ENCODE results near the gene MEFV. TPM values are rescaled to one million over a fixed set of nuclear protein-coding genes. Genes with fewer than 3 reads are reported as not detected.

MEFV gene
- total RNA-seq, 3 donors from 2014 or later: 0.14 TPM; not detected in 2

- Mint-ChIP-seq H3K9me3 (no peaks in the 10 kb centered on the region), H3K36me3 (ENCODE audit: insufficient read depth) (no peaks in the 10 kb centered on the region), H3K4me3 (no peak overlapping the region), H3K4me1 (ENCODE audit: low read depth) (no peaks in the 10 kb centered on the region), H3K27me3 (ENCODE audit: low read depth) (peaks cover 3% of the 10 kb centered on the region)
- no peak for DNase-seq
- ATAC-seq: no peak
Measured at GRCh38 chr16:3249451-3249850, 7.0 kb downstream of the MEFV start.

GRCh38 chr16:3249020-3249419 lies 7.4 kb downstream of the MEFV start:
- Mint-ChIP-seq H3K27me3 (ENCODE audit: low read depth) (peaks cover 4% of the 10 kb centered on the region), H3K36me3 (ENCODE audit: insufficient read depth) (no peaks in the 10 kb centered on the region), H3K9me3 (no peaks in the 10 kb centered on the region), H3K4me1 (ENCODE audit: low read depth) (no peaks in the 10 kb centered on the region), H3K4me3 (no peak overlapping the region)
- no peak for DNase-seq
- ATAC-seq: no peak

- no peak for ATAC-seq
- H3K4me3 Mint-ChIP-seq: no peak overlapping the region
Measured at GRCh38 chr16:3248596-3248995, 7.8 kb downstream of the MEFV start.

GRCh38 chr16:3246876-3247275 lies 9.6 kb downstream of the MEFV start:
- no peak for DNase-seq
- Mint-ChIP-seq H3K9me3 (no peaks in the 10 kb centered on the region), H3K4me3 (no peak overlapping the region), H3K27me3 (ENCODE audit: low read depth) (peaks cover 13% of the 10 kb centered on the region), H3K36me3 (ENCODE audit: insufficient read depth) (no peaks in the 10 kb centered on the region), H3K4me1 (ENCODE audit: low read depth) (no peaks in the 10 kb centered on the region)
- ATAC-seq: no peak

More at GRCh38 chr16:3248596-3248995, 7.8 kb downstream of the MEFV start:
- no peaks in the 10 kb centered on the region for H3K4me1 Mint-ChIP-seq (ENCODE audit: low read depth)
- peaks cover 6% of the 10 kb centered on the region for H3K27me3 Mint-ChIP-seq (ENCODE audit: low read depth)
- no peak for DNase-seq
- H3K9me3 Mint-ChIP-seq: no peaks in the 10 kb centered on the region
- no peaks in the 10 kb centered on the region for H3K36me3 Mint-ChIP-seq (ENCODE audit: insufficient read depth)

GRCh38 chr16:3246002-3246401 lies 10.4 kb downstream of the MEFV start:
- ATAC-seq (no peak), DNase-seq (no peak)
- no peaks in the 10 kb centered on the region for H3K4me1 Mint-ChIP-seq (ENCODE audit: low read depth)
- no peaks in the 10 kb centered on the region for H3K9me3 Mint-ChIP-seq
- H3K27me3 Mint-ChIP-seq (ENCODE audit: low read depth): peaks cover 13% of the 10 kb centered on the region
- H3K36me3 Mint-ChIP-seq (ENCODE audit: insufficient read depth): no peaks in the 10 kb centered on the region
- H3K4me3 Mint-ChIP-seq: no peak overlapping the region

GRCh38 chr16:3243882-3244281 lies 12.6 kb downstream of the MEFV start:
- Mint-ChIP-seq H3K9me3 (no peaks in the 10 kb centered on the region), H3K27me3 (ENCODE audit: low read depth) (peaks cover 13% of the 10 kb centered on the region), H3K36me3 (ENCODE audit: insufficient read depth) (no peaks in the 10 kb centered on the region), H3K4me3 (no peak overlapping the region), H3K4me1 (ENCODE audit: low read depth) (no peaks in the 10 kb centered on the region)
- no peak for ATAC-seq
- DNase-seq: no peak

- ATAC-seq (no peak), DNase-seq (no peak)
- Mint-ChIP-seq H3K27me3 (ENCODE audit: low read depth) (peaks cover 13% of the 10 kb centered on the region), H3K4me3 (no peak overlapping the region), H3K4me1 (ENCODE audit: low read depth) (no peaks in the 10 kb centered on the region), H3K9me3 (no peaks in the 10 kb centered on the region), H3K36me3 (ENCODE audit: insufficient read depth) (no peaks in the 10 kb centered on the region)
Measured at GRCh38 chr16:3242709-3243108, 13.7 kb downstream of the MEFV start.

GRCh38 chr16:3241761-3242160 lies 14.7 kb downstream of the MEFV start:
- Mint-ChIP-seq H3K36me3 (ENCODE audit: insufficient read depth) (no peaks in the 10 kb centered on the region), H3K27me3 (ENCODE audit: low read depth) (peaks cover 13% of the 10 kb centered on the region), H3K4me1 (ENCODE audit: low read depth) (no peaks in the 10 kb centered on the region), H3K9me3 (no peaks in the 10 kb centered on the region), H3K4me3 (no peak overlapping the region)
- no peak for ATAC-seq
- no peak for DNase-seq

GRCh38 chr16:3235856-3236669 lies 20.4 kb downstream of the MEFV start:
- ATAC-seq: no peak
- peaks cover 22% of the 10 kb centered on the region for H3K36me3 Mint-ChIP-seq (ENCODE audit: insufficient read depth)
- peak; percentile 34 for DNase-seq
- peaks cover 33% of the 10 kb centered on the region for H3K4me1 Mint-ChIP-seq (ENCODE audit: low read depth)
- H3K9me3 Mint-ChIP-seq: peaks cover under 1% of the 10 kb centered on the region
- peak overlapping the region; percentile 72 for H3K4me3 Mint-ChIP-seq
- H3K27me3 Mint-ChIP-seq (ENCODE audit: low read depth): no peaks in the 10 kb centered on the region

- Mint-ChIP-seq H3K4me1 (ENCODE audit: low read depth) (peaks cover 33% of the 10 kb centered on the region), H3K27me3 (ENCODE audit: low read depth) (no peaks in the 10 kb centered on the region), H3K9me3 (peaks cover 11% of the 10 kb centered on the region), H3K36me3 (ENCODE audit: insufficient read depth) (peaks cover 33% of the 10 kb centered on the region), H3K4me3 (peak within 1 kb of the TSS; percentile 89)
- ATAC-seq (peak; percentile 97 to 98), DNase-seq (peak; percentile 89)
Measured at GRCh38 chr16:3234857-3235561, 21.4 kb downstream of the MEFV start, which contains the start of gene ZNF200. ZNF200 (minus strand) TSS chr16:3235158; CDS start chr16:3233755, 1,403 bp downstream.

GRCh38 chr16:3234543-3234856 lies 21.9 kb downstream of the MEFV start:
- DNase-seq (no peak), ATAC-seq (no peak)
- H3K27me3 Mint-ChIP-seq (ENCODE audit: low read depth): no peaks in the 10 kb centered on the region
- peak overlapping the region; percentile 89 for H3K4me3 Mint-ChIP-seq
- peaks cover 33% of the 10 kb centered on the region for H3K4me1 Mint-ChIP-seq (ENCODE audit: low read depth)
- H3K36me3 Mint-ChIP-seq (ENCODE audit: insufficient read depth): peaks cover 35% of the 10 kb centered on the region
- H3K9me3 Mint-ChIP-seq: peaks cover 12% of the 10 kb centered on the region

- H3K4me3 Mint-ChIP-seq: no peak overlapping the region
- DNase-seq (no peak), ATAC-seq (no peak)
- H3K9me3 Mint-ChIP-seq: peaks cover 44% of the 10 kb centered on the region
- peaks cover 57% of the 10 kb centered on the region for H3K36me3 Mint-ChIP-seq (ENCODE audit: insufficient read depth)
- H3K27me3 Mint-ChIP-seq (ENCODE audit: low read depth): no peaks in the 10 kb centered on the region
- H3K4me1 Mint-ChIP-seq (ENCODE audit: low read depth): no peaks in the 10 kb centered on the region
Measured at GRCh38 chr16:3223913-3224515, 32.4 kb downstream of the MEFV start.

- DNase-seq: no peak
- Mint-ChIP-seq H3K36me3 (ENCODE audit: insufficient read depth) (peaks cover 38% of the 10 kb centered on the region), H3K9me3 (peaks cover 39% of the 10 kb centered on the region), H3K4me3 (no peak overlapping the region), H3K27me3 (ENCODE audit: low read depth) (no peaks in the 10 kb centered on the region), H3K4me1 (ENCODE audit: low read depth) (peaks cover 14% of the 10 kb centered on the region)
- no peak for ATAC-seq
Measured at GRCh38 chr16:3220839-3221238, 35.6 kb downstream of the MEFV start.

- DNase-seq (no peak), ATAC-seq (peak in 1 of 2 donors; percentile 21)
- peaks cover 35% of the 10 kb centered on the region for H3K4me1 Mint-ChIP-seq (ENCODE audit: low read depth)
- no peaks in the 10 kb centered on the region for H3K27me3 Mint-ChIP-seq (ENCODE audit: low read depth)
- peaks cover 9% of the 10 kb centered on the region for H3K9me3 Mint-ChIP-seq
- peaks cover 3% of the 10 kb centered on the region for H3K36me3 Mint-ChIP-seq (ENCODE audit: insufficient read depth)
- peak overlapping the region; percentile 3 for H3K4me3 Mint-ChIP-seq
Measured at GRCh38 chr16:3216263-3216640, 40.2 kb downstream of the MEFV start.

Measured in activated T-cell treated with anti-CD3 and anti-CD28 coated beads, Interleukin-2, amount 50 U/mL, for 4 hours (primary cell).